ENCODE results near the gene UNC5A.

Gene UNC5A

DNA sequence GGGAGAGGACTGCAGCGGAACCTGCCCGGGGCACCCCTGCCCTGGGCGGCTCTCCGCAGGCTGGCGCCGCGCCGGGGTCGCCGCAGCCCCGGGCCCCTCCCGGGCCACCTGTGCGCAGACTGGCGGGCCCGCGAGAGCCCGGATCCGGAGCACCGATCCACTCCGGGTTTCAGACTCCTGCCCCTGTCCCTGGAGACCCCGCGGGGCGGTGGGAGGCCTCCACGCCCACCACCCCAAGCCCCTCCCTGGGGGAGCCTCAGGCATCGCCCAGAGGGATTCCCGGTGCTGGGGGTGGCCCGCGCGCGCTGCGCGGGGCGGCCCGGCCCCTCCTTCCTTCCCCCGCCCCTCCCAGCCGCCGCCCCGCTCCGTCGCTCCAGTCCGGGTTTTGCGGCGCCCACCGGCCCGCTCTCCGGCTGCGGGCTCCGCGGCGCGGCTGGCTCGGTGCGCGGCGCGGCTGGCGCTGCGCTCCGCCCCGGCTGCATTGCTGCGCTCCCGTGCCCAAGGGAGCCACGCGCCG lies at the start of gene UNC5A:
UNC5A (plus strand) TSS at position 479 of the 517 bp plus-strand sequence. CDS start 192 bp downstream, outside the sequence.
- no peak for TF ChIP-seq GATA2 (IDR thresholded peaks at IDR 0.05; ENCODE audit: low read depth, low read length)
- TF ChIP-seq GATA3 (IDR thresholded peaks at IDR 0.05; ENCODE audit: low read depth, low read length): no peak

DNA sequence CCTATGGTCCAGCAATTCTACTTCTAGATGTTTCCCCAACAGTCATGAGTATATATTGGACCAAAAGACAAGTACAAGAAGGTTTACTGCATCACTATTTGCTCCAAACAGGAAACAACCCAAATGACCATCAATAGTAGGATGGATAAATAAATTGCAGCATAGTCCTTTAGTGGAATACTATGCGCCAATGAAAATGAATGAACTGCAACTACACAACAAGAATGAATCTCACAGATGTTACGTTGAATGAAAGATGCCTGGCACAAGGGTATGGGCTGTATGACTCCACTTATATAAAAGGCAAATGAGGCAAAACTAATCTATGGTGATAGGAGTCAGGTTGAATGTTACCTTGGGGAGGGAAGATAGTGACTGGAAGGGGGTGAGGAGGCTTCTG lies 48.6 kb upstream of the UNC5A start:
- no peak for TF ChIP-seq GATA2 (IDR thresholded peaks at IDR 0.05; ENCODE audit: low read depth, low read length)

GRCh38 chr5:176762489-176762888 lies 47.9 kb upstream of the UNC5A start:
- no peak for TF ChIP-seq GATA3 (IDR thresholded peaks at IDR 0.05; ENCODE audit: low read depth, low read length)
- TF ChIP-seq GATA2 (IDR thresholded peaks at IDR 0.05; ENCODE audit: low read depth, low read length): no peak

- no peak for TF ChIP-seq GATA3 (IDR thresholded peaks at IDR 0.05; ENCODE audit: low read depth, low read length)
- TF ChIP-seq GATA2 (IDR thresholded peaks at IDR 0.05; ENCODE audit: low read depth, low read length): no peak
These were observed 44.7 kb upstream of the UNC5A start for GRCh38 chr5:176765687-176766086.

DNA sequence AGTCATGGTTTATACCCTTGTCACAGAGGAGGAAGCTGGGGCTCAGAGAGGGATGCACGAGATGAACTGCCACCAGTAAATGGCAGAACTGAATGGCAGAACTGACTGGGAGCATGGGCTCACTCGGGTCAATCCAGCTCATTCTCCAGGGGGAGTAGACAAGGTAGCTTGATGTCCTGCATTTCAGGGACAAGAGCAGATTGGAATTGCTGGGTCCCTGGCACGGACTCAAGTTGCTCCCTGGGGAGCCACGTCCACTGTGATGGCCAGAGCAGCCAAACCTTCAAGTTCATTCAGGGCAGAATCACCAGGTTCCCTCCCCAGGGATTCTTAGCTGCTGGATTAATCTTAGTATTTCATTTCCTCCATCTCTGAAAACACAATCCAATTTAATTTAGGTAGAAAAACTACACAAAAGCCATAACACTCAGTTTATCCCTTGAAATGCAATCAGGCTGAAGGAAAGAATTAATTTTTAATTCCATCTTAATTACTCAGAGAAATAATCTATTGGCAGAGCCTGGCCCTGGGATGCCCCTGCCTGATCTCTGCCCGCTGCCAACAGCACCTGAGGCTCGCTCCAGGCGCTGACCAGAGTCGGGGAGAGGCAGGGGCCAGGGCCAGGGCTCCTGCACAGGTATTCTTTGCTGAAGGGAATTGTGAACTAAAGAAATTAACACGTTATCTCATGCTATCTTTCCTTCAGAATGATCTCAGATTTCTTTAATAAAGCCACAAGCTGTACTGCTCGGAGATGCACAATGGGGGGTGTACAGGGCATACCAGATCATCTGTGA lies 42.0 kb upstream of the UNC5A start:
- TF ChIP-seq GATA2 (IDR thresholded peaks at IDR 0.05; ENCODE audit: low read depth, low read length) (no peak), GATA3 (IDR thresholded peaks at IDR 0.05; ENCODE audit: low read depth, low read length) (no peak)

DNA sequence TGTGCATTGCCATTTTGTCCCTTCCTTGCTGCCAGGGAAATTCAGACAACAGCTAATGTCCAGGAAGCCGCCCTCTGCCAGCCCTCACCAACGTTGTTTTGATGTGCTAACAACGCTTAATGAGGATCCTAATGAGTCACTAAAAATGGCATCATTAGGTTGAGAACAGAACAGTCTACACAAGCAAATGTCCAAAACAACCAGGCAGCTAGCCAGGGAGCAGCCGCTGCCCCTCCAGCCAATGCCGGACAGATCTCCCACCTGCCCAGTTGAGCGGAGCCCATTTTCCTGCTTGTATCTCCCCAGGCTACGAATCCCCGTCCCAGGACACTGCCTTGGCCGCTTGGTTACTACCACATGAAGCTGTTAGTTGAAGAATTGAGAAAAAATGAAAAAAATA lies 40.4 kb upstream of the UNC5A start:
- TF ChIP-seq GATA3 (IDR thresholded peaks at IDR 0.05; ENCODE audit: low read depth, low read length) (no peak), GATA2 (IDR thresholded peaks at IDR 0.05; ENCODE audit: low read depth, low read length) (no peak)

DNA sequence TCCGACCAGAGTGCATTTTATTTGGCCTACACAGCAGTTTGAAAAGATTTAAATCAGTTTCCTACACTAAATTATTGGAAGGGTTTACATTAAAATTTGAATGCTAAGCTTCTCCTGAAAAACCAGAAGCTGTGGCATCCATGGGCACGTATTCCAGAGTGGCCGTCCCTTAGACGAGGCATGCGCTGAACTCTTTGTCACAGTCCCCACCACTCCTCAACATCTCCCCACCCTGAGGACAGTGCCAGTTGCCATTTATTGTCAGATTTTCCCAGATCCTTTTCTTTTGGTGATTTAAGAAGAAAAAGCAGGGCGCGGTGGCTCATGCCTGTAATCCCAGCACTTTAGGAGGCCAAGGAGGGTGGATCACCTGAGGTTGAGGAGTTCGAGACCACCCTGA lies 39.9 kb upstream of the UNC5A start:
- TF ChIP-seq GATA3 (IDR thresholded peaks at IDR 0.05; ENCODE audit: low read depth, low read length) (no peak), GATA2 (IDR thresholded peaks at IDR 0.05; ENCODE audit: low read depth, low read length) (no peak)

GRCh38 chr5:176771102-176771845 lies 39.1 kb upstream of the UNC5A start:
- TF ChIP-seq GATA3 (IDR thresholded peaks at IDR 0.05; ENCODE audit: low read depth, low read length) (no peak), GATA2 (IDR thresholded peaks at IDR 0.05; ENCODE audit: low read depth, low read length) (no peak)

- TF ChIP-seq GATA2 (IDR thresholded peaks at IDR 0.05; ENCODE audit: low read depth, low read length) (no peak), GATA3 (IDR thresholded peaks at IDR 0.05; ENCODE audit: low read depth, low read length) (no peak)
These were observed 37.8 kb upstream of the UNC5A start for GRCh38 chr5:176772271-176773210.

GRCh38 chr5:176773408-176774035 lies 36.8 kb upstream of the UNC5A start:
- TF ChIP-seq GATA2 (IDR thresholded peaks at IDR 0.05; ENCODE audit: low read depth, low read length): no peak
- no peak for TF ChIP-seq GATA3 (IDR thresholded peaks at IDR 0.05; ENCODE audit: low read depth, low read length)

GRCh38 chr5:176774216-176775171 lies 35.9 kb upstream of the UNC5A start:
- TF ChIP-seq GATA3 (IDR thresholded peaks at IDR 0.05; ENCODE audit: low read depth, low read length): no peak
- no peak for TF ChIP-seq GATA2 (IDR thresholded peaks at IDR 0.05; ENCODE audit: low read depth, low read length)

- TF ChIP-seq GATA2 (IDR thresholded peaks at IDR 0.05; ENCODE audit: low read depth, low read length) (no peak), GATA3 (IDR thresholded peaks at IDR 0.05; ENCODE audit: low read depth, low read length) (no peak)
These were observed 35.0 kb upstream of the UNC5A start for GRCh38 chr5:176775409-176775808.
